Fibroblast of lung (primary cell): ENCODE data around the gene CD46.

Experiments used
- CTCF ChIP-seq, 2 donors: IDR thresholded peaks in 1 of 2; conservative IDR thresholded peaks in 1 of 2; 1 replicate in 1 of 2; 2 replicates in 1 of 2; pipeline ENCODE4 v1.5.1; 2011 to 2012; ENCODE audit warnings: low read length in 2 of 2, control low read depth in 1 of 2, inconsistent platforms in 1 of 2, low read depth in 1 of 2, mild to moderate bottlenecking in 1 of 2
- EZH2 ChIP-seq: IDR thresholded peaks from 2 replicates; pipeline ENCODE4 v1.5.1; 2012; ENCODE audit warnings: low read length, control low read depth, mild to moderate bottlenecking; ENCODE audit errors: missing control alignments

- no peak for TF ChIP-seq CTCF (conservative IDR thresholded peaks at IDR 0.05 in 1 of 2, IDR thresholded peaks at IDR 0.05 in 1 of 2; ENCODE audit: low read depth in 1 of 2, low read length in 2 of 2)
- TF ChIP-seq EZH2, result no peak
These were observed 3.3 kb downstream of the CD46 start for GRCh38 chr1:207754974-207755700.
